GM12801 (cell line): ENCODE measurements around the gene PEX14.

Experiments used
- TF ChIP-seq, protein P1 (sequence below): IDR thresholded peaks from one replicate; pipeline ENCODE4 v1.5.1; 2011; ENCODE audit warnings: control low read depth; ENCODE audit not compliant: insufficient read length; ENCODE audit errors: extremely low read depth

Gene PEX14

DNA sequence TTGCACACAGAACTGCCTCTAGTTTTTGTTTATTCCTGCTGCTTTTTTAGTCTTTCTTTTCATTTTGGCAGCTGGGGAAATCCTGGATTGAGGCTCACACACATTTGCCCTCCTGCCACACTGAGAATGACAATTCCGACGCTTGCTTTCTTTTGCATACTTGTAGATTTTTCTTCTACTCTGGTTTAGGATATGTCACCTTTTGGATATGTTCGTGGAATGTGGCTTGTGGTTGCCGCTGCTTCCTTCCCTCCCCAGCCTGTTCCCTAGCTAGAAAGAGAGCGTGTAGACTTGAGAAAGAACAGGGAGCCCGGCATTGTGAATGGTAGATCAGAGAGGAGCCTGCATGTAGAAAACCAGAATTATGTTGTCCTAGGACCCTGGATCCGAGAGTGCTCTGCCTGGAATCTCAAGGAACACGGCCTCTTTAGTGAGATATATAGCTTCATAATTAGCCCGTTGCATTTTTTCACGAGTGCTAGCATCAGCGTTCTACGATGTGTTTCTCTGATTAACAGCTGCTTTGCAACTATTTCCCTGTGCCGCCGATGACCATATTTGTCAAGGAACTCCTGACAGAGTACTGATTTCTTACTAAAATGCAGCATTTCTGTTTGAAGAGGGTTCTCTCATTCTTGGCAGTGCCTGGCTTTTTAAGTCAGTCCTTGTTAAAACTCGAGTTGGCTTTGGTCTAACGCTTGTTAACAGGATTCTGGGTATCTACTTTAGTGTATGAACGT, 56.2 kb downstream of the PEX14 start:
- TF ChIP-seq, protein P1, sequence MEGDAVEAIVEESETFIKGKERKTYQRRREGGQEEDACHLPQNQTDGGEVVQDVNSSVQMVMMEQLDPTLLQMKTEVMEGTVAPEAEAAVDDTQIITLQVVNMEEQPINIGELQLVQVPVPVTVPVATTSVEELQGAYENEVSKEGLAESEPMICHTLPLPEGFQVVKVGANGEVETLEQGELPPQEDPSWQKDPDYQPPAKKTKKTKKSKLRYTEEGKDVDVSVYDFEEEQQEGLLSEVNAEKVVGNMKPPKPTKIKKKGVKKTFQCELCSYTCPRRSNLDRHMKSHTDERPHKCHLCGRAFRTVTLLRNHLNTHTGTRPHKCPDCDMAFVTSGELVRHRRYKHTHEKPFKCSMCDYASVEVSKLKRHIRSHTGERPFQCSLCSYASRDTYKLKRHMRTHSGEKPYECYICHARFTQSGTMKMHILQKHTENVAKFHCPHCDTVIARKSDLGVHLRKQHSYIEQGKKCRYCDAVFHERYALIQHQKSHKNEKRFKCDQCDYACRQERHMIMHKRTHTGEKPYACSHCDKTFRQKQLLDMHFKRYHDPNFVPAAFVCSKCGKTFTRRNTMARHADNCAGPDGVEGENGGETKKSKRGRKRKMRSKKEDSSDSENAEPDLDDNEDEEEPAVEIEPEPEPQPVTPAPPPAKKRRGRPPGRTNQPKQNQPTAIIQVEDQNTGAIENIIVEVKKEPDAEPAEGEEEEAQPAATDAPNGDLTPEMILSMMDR = no peak

DNA sequence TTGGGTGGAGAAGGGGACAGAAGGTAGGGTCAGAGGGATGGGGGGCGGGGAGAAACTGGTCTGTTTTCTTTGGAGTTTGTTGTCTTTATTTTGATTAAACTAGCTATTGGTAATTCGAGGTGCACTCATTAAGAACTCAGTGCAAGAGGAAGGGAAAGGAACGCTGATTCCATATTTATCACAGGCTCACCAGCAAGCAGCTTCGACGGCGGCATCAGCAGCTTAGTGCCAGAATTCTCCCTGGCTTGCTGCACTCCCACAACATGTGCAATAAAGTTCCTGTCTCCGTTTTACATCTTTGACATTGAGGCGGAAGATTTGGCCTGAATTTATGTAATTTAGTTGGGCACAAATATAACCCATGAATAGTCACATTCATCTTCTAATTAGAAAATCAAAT, 57.6 kb downstream of the PEX14 start:
- TF ChIP-seq, protein P1 = no peak

DNA sequence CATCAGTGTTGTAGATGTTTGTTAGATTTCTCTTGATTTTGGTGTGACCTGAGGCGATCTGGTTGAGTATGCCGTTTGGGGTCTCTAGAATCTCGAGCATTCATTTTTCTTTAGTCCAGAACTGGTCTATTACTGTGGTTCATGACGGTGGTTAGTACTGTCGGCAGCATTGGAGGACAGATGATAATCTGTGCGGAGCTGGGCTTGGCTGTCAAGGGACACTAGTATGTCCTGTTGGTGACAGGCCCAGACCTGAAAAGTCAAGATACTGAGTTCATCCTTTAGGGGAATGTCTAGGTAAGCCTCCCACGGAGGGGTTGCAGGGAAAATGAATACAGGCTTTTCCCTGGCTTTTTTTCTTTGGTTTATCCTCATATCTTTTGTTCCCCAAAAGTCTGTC, 59.8 kb downstream of the PEX14 start:
- TF ChIP-seq, protein P1 = no peak

DNA sequence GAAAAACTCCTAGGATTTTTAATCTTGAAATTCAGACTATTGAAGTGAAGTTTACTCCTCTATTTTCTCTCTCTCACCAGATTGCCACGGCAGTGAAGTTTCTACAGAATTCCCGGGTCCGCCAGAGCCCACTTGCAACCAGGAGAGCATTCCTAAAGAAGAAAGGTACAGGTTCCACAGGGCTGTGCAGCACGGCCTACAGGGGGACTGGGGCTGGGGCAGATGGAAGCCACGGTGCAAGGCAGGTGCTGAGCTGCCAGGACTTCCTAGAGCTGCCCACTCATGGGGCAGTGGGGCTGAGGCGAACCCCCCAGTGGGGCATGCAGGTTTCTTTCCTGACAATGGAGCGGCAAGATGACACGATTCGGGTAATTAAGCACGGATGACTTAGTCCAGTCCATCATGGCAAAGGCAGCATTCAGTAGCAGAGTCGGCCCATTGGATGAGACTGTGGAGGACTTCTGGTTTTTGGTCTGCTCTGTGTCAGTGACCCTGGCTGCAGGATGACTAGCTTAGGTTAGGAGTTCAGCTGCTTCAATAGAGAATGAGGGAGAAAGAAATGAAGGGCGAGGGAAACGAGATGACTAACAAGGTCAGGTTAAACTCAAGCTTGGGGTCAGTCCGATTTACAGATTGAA, 61.5 kb downstream of the PEX14 start:
- TF ChIP-seq, protein P1 = no peak

DNA sequence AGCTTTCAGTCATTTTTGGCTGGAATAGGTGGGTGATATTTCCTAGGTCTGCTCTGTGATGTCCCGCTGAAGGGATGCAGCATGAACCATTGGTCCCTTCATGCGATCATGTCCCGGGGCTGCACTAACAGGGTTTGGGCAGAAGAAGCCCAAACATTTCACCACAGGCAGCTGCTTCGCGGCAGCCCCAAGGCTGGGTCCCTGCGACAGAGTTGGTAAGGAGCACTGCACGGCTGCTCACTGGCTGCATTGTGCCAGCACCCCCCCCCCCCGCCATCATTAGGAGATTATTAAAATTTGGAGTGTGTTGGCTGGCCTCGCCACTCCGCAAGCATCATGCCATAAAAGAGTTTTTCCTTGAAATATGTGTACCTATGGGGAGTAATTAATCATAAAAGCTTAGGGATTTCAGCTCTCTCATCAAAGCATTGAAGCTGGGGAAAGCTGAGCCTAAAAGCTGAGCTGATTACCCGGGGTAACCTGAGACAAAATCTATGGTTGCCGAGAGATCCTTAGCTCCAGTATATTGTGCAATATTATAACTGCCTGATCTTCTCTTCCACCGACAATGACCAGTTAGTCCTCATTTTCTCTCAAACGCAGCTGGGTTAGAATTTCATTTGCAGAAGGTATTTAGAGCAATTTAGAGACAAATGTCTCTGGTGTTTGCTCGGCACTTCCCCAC, 62.5 kb downstream of the PEX14 start:
- TF ChIP-seq, protein P1 = no peak

DNA sequence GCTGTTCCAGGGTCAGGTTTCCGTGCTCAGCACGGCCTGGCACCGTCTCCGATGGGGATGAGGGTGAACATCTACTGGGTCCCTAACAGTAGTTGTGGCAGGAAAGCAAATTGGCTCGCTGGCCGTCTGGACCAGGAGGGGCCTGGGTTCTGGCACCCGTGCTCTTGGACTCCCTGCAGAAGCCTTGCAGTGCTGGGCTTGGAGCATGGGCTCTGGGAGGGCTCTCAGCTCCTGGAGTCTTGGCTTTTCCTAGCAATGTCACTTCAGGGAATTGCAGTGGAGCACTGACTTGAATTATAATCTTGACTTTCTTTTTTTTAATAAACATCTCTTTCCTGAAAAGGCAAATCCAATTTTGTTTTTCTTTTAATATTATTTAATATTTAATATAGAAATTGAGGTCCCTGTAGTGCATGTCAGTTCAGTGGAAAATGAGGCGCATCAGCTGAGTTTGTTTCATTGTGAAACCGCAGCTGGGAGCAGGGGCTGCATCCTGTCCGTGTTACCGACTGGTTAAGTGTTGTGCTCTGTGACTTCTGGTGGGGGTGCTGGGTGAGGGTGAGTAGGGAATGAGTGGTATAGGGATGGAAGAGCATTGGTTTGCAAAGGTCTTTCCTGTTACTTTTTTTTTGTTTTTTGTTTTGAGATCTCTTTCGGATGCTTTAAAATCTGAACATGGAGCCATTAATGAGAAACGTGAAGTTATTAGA, 64.1 kb downstream of the PEX14 start:
- TF ChIP-seq, protein P1 = no peak
